HG02970 (cell line): ENCODE results near the gene MTG2.
A peak's percentile ranks its signal among the peaks of the same experiment; 100 is the strongest.

Source experiments
- ATAC-seq: cut with Tn5 transposase; IDR thresholded peaks from one replicate; pipeline ENCODE4 v1.9.1; 2021; ENCODE audit warnings: mild to moderate bottlenecking, moderate library complexity, moderate number of reproducible peaks; ENCODE audit not compliant: unreplicated experiment, low FRiP score

MTG2 gene

DNA sequence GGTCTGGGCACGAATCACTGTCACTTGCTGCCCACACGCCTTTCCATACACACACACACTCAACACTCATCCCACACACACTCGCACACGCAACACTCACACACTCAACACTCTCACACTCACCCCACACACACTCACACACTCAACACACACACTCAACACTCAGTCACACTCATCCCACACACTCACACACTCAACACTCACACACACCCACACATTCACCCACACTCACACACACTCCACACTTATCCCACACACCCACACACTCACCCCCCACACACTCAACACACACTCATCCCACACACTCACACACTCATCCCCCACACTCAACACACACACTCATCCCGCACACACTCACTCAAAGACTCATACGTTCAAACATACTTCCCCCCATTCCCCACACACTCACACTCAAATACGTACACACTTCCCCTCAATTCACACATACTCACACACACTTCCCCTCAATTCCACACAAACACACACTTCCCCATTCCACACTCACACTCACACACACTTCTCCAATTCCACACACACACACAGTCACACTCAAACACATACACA, 46.2 kb downstream of the MTG2 start:
- ATAC-seq: no peak

- ATAC-seq: no peak
Measured at GRCh38 chr20:62229667-62230066, 46.8 kb downstream of the MTG2 start.

- no peak for ATAC-seq
Measured at GRCh38 chr20:62230276-62230675, 47.4 kb downstream of the MTG2 start.

GRCh38 chr20:62230696-62231095, 47.9 kb downstream of the MTG2 start:
- ATAC-seq: no peak

- ATAC-seq: no peak
Measured at GRCh38 chr20:62231292-62231691, 48.5 kb downstream of the MTG2 start.

- ATAC-seq: no peak
Measured at GRCh38 chr20:62232194-62232593, 49.4 kb downstream of the MTG2 start.

GRCh38 chr20:62232770-62233645, 50.2 kb downstream of the MTG2 start:
- ATAC-seq: no peak

GRCh38 chr20:62233684-62234083, 50.9 kb downstream of the MTG2 start:
- ATAC-seq: no peak

DNA sequence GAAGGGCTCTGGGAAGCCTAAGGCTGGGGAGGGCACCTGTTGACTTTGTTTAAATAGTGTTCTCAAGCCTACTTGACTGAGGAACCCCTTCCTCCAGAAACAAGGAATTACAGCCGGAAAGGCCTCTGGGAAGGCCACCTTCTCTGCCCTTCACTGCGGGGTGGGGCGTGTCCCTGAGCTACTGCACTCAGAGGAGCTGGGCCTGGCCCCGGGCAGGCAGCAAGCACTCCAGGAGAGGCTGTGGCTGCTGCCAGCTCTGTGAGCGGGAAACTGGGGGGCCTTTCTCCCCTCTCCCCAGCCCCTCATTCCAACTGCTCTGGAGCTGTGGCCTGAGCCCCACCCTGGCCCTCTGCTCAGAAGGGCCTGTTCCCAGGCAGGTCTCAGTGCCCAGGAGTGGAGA, 51.5 kb downstream of the MTG2 start:
- ATAC-seq: no peak

- no peak for ATAC-seq
Measured at GRCh38 chr20:62235001-62235776, 52.4 kb downstream of the MTG2 start.

DNA sequence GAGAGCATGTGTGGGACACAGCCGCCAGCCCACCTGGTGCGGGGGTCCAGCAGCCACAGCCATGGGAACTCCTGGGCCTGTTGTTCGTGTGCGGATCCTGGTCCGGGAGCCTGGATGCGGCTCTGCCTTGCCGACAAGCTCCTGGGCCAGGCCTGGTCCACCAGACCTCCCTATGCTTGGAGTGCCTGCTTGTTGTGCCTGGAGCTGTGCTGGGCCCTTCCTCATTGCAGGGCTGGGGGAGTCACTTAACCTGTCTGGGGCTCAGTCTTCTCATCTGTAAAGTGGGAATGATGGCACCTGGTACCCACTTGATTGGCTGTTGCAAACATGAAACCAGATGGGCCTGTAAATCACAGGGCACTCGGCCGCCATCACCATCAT, 52.9 kb downstream of the MTG2 start:
- no peak for ATAC-seq

DNA sequence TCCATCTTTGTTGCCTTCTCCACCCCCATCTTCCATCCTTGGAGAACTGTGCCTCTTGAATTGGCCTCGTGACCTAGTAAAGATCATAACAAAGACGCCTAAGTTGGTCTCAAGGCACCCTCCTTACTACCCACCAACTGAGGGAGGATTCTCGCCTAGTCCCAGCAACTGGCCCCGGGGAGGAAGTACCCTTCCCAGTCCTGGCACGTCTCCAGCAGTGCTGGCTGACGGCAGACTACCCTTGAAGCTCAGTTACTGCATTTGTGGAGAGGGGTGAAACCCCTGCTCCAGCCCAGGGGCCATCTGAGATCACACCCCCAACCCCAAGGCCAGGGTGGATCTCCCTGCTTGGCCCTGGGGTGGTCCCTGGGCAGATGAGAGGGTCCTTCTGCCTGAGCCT, 53.4 kb downstream of the MTG2 start:
- ATAC-seq: no peak

DNA sequence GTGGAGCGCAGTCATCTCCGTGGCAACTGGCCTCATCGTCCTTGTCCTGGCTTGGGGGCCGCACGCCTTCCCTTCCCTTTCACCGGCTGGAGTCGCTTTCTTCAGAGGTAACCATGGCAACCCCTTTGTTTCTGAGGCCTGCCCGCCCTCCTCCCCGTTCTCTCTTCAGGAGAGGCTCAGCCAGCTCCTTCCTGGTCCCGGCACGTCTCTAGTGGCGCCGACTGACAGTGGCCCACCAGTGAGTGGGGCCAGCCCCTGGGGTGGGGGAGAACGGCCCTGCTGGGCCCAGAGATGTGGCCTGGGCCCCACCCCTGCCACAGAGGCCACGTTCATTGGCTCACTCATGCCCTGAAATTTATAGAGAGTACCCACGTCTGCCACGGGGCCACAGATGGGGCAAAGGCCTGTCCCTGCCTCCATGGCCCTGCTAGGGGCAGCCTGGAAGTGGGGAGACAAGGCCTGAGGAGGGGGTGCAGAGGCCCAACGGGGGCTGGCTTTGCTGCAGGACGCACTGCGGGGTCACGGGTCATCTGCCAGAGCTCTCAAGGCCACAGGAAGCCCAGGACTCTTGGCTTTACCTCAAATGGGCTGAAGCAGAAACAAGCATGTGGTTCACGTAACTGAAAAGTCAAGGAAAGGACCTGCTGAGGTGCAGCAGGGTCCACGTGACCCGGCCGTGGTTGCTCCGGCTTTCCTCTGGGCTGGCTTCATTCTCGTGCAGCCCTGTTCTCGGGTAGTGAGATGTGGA, 54.1 kb downstream of the MTG2 start:
- ATAC-seq: no peak

- no peak for ATAC-seq
Measured at GRCh38 chr20:62237514-62237800, 54.6 kb downstream of the MTG2 start.

DNA sequence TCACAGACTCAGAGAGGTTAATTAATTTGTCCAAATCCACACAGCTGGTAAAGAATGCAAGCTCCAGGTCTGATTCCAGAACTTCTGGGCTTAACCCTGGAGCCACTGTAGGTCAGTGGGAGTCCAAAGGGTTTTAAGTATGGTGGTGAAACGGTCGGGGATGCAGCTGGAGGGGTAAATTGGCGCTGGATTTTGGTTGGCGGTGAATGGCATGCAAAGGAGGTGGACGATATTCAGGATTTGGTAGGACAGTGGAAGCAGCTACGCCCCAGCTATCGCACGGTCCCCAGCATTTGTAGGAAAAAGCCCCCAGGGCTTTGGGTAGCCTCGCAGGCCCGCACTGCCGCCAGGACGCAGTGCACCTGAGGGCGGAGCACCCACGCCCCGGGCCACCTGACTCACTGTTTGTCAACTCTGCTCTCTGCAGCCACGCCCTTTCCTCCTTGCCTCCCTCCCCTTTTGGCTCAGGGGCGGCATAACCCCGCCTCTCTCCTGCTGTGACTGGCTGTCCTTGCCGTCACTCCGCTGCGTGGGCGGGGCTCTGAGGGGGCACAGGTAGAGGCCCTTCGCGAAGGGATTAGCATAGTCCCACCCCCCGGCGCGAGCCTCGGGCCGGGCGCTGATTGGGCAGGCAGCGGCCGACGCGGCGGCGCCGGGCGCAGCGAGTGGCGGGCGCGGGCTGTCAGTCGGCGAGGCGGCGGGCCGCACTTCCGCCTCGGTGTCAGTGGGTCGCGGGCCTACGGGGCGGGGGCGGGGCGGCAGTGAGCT, 55.2 kb downstream of the MTG2 start, which contains the start of gene OSBPL2:
TSS of gene OSBPL2 (plus strand) at position 721 of the 768 bp plus-strand sequence. CDS start 17,664 bp downstream, outside the sequence.
- peak; percentile 97 for ATAC-seq

DNA sequence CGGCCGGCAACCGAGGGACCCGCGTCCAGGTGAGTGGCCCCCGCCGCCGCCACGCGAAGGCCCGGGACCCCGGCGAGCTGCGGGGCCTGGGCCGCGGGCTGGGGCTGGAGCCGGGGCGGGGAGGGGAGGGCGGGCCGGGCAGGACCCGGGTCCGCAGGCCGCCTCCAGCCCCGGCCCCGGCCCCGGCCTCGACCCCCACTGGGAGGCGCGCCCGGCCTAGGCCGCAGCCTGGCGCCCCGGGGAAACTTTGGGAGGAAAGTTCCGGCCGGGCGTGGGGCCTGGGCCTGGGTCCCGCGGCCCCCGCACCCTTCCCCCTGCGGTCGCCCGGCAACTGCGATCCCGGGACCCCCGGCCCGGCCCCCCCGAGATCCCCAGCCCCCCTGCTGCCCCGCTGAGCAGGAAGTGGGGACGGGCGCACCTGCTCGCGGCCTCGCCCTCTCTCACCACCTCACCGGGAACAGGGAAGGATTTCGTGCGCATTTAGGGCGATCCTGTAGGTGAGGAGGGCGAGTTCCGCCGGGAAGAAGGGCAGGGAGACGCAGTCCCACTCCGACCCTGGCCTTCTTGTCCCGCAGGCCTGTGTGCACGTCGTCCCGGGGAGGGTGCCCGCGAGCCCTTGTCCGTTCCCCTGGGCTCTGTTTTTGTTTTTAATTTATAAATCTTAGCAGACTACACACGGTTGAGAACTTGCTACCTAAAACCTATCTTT, 55.9 kb downstream of the MTG2 start:
- ATAC-seq: peak; percentile 12

GRCh38 chr20:62239278-62239879, 56.6 kb downstream of the MTG2 start:
- ATAC-seq: no peak

DNA sequence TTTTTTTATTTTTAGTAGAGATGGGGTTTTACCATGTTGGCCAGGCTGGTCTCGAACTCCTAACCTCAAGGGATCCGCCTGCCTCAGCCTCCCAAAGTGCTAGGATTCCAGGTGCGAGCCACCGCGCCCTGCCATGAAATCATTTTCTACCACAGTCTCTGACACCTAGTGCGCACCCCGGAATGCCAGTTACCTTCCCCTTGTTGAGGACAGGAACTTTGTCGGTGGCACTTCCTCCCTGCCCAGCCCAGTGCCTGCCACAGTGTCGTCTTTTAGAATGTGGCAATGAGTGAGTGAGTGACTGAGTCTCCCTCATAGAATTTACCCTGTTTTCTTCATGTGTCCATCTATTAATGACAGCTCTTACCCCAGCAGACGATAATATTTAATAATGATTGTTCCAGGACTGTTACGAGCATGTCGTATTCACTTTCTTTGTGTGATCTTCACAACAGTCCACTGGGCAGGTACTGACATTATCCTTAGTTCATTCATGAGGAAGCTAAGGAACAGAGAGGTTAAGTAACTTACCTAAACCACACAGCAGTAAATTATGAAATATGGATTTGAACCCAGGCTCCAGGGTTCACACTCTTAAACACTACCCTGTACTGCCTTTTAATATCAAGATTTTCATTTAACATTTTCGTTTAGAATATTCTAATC, 57.3 kb downstream of the MTG2 start:
- no peak for ATAC-seq

DNA sequence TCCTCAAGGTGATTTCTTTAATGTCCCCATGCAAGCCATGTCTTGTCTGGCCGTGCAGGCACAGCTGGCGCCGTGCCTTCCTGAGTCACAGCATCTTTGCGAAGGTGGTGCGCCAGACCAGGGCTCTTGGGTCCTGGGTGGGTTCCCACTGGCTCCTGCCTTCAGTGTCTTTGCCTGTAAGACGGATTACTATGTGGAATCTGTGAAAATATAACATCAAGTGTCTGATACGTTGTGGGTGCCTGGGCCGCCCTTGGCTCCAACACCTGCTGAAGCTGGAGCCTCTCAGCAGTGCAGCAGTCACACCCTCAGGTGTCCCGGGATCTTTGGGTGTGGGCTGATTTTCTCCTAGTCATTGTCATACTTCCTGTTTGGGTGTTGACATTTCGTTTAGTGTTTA, 58.7 kb downstream of the MTG2 start:
- no peak for ATAC-seq
